ENCODE data around the gene RAB4B. TPM values are rescaled to one million over a fixed set of nuclear protein-coding genes. Genes with fewer than 3 reads are reported as not detected.

RAB4B gene
- total and polyA plus RNA-seq, 2 of the 13 experiments (the other 11 are each of a cell fraction or from before 2014, with no cell fraction given) = 3.3 to 5.4 TPM

DNA sequence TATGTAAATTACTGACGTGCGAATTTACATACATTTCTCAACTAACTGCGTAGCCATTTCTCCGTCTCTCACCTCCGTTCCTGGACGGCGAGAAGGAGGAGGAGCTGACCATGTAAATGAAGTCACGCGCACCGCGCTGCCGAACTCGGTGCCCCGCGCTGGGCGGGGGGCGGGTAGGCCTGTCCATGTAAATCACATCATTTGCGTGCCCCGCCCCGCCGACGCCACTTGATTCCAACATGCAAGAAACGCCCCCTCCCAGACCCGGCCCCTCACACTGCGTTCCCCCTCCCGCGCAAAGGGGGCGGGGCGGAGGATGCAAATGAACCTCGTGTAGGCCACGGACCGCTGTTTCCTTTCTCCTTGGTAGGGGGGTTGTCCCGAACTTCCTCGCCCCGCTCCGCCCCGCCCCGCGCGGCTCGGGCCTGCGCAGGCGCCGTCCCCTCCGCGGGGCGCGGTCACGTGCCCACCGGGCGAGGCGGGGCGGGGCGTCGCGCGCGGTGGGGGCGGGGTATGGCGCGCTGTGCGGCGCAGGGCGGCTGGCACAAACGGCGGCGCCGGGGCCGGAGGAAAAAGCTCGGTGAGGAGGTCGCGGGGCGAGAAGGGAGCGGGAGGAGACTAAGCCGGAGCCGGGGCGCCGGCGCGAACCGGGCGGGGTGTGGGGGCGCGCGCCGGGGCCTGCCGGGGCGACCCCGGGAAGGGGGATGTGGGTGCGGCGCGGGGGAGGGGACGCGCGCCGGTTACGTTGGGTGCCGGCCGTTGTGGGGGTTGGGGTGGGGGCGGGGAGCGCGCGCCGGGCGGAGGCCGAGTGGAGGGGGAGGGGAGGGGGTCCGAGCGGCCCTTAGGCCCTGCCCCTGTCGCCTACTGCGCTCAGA lies 20.9 kb downstream of the RAB4B start, which contains the start of gene EGLN2 (continued):
- TF ChIP-seq, protein P1, sequence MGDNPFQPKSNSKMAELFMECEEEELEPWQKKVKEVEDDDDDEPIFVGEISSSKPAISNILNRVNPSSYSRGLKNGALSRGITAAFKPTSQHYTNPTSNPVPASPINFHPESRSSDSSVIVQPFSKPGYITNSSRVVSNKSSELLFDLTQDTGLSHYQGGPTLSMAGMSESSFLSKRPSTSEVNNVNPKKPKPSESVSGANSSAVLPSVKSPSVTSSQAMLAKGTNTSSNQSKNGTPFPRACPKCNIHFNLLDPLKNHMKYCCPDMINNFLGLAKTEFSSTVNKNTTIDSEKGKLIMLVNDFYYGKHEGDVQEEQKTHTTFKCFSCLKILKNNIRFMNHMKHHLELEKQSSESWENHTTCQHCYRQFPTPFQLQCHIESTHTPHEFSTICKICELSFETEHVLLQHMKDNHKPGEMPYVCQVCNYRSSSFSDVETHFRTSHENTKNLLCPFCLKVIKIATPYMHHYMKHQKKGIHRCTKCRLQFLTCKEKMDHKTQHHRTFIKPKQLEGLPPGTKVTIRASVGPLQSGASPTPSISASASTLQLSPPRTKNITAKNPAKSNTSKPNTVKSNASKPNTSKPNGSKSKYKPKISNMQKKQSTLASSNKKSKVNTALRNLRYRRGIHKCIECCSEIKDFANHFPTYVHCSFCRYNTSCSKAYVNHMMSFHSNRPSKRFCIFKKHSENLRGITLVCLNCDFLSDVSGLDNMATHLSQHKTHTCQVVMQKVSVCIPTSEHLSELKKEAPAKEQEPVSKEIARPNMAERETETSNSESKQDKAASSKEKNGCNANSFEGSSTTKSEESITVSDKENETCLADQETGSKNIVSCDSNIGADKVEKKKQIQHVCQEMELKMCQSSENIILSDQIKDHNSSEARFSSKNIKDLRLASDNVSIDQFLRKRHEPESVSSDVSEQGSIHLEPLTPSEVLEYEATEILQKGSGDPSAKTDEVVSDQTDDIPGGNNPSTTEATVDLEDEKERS (CRISPR knock-in tag; IDR thresholded peaks at IDR 0.05) = no peak
- TF ChIP-seq ZNF7 (CRISPR knock-in tag; IDR thresholded peaks at IDR 0.05) = no peak
- TF ChIP-seq, protein P2, sequence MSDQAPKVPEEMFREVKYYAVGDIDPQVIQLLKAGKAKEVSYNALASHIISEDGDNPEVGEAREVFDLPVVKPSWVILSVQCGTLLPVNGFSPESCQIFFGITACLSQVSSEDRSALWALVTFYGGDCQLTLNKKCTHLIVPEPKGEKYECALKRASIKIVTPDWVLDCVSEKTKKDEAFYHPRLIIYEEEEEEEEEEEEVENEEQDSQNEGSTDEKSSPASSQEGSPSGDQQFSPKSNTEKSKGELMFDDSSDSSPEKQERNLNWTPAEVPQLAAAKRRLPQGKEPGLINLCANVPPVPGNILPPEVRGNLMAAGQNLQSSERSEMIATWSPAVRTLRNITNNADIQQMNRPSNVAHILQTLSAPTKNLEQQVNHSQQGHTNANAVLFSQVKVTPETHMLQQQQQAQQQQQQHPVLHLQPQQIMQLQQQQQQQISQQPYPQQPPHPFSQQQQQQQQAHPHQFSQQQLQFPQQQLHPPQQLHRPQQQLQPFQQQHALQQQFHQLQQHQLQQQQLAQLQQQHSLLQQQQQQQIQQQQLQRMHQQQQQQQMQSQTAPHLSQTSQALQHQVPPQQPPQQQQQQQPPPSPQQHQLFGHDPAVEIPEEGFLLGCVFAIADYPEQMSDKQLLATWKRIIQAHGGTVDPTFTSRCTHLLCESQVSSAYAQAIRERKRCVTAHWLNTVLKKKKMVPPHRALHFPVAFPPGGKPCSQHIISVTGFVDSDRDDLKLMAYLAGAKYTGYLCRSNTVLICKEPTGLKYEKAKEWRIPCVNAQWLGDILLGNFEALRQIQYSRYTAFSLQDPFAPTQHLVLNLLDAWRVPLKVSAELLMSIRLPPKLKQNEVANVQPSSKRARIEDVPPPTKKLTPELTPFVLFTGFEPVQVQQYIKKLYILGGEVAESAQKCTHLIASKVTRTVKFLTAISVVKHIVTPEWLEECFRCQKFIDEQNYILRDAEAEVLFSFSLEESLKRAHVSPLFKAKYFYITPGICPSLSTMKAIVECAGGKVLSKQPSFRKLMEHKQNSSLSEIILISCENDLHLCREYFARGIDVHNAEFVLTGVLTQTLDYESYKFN (CRISPR knock-in tag; conservative IDR thresholded peaks at IDR 0.05) = peak; percentile 12; the same call in 1 of the 2 replicates
- no peak for TF ChIP-seq SP140L (CRISPR knock-in tag; IDR thresholded peaks at IDR 0.05; ENCODE audit: borderline replicate concordance)
- no peak for TF ChIP-seq RELA (CRISPR knock-in tag; IDR thresholded peaks at IDR 0.05)
- TF ChIP-seq, protein P3, sequence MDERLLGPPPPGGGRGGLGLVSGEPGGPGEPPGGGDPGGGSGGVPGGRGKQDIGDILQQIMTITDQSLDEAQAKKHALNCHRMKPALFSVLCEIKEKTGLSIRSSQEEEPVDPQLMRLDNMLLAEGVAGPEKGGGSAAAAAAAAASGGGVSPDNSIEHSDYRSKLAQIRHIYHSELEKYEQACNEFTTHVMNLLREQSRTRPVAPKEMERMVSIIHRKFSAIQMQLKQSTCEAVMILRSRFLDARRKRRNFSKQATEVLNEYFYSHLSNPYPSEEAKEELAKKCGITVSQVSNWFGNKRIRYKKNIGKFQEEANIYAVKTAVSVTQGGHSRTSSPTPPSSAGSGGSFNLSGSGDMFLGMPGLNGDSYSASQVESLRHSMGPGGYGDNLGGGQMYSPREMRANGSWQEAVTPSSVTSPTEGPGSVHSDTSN (CRISPR knock-in tag; IDR thresholded peaks at IDR 0.05) = no peak
- TF ChIP-seq RXRA (CRISPR knock-in tag; IDR thresholded peaks at IDR 0.05) = no peak
- TF ChIP-seq, protein P4, sequence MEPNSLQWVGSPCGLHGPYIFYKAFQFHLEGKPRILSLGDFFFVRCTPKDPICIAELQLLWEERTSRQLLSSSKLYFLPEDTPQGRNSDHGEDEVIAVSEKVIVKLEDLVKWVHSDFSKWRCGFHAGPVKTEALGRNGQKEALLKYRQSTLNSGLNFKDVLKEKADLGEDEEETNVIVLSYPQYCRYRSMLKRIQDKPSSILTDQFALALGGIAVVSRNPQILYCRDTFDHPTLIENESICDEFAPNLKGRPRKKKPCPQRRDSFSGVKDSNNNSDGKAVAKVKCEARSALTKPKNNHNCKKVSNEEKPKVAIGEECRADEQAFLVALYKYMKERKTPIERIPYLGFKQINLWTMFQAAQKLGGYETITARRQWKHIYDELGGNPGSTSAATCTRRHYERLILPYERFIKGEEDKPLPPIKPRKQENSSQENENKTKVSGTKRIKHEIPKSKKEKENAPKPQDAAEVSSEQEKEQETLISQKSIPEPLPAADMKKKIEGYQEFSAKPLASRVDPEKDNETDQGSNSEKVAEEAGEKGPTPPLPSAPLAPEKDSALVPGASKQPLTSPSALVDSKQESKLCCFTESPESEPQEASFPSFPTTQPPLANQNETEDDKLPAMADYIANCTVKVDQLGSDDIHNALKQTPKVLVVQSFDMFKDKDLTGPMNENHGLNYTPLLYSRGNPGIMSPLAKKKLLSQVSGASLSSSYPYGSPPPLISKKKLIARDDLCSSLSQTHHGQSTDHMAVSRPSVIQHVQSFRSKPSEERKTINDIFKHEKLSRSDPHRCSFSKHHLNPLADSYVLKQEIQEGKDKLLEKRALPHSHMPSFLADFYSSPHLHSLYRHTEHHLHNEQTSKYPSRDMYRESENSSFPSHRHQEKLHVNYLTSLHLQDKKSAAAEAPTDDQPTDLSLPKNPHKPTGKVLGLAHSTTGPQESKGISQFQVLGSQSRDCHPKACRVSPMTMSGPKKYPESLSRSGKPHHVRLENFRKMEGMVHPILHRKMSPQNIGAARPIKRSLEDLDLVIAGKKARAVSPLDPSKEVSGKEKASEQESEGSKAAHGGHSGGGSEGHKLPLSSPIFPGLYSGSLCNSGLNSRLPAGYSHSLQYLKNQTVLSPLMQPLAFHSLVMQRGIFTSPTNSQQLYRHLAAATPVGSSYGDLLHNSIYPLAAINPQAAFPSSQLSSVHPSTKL (CRISPR knock-in tag; IDR thresholded peaks at IDR 0.05) = no peak
- no peak for TF ChIP-seq SYNCRIP (IDR thresholded peaks at IDR 0.05; ENCODE audit: insufficient read depth, low read depth, low read length)
- no peak for TF ChIP-seq PAF1 (CRISPR knock-in tag; IDR thresholded peaks at IDR 0.05)
- no peak for TF ChIP-seq HES4 (CRISPR knock-in tag; IDR thresholded peaks at IDR 0.05; ENCODE audit: borderline replicate concordance)
- TF ChIP-seq GLI4 (CRISPR knock-in tag; IDR thresholded peaks at IDR 0.05; ENCODE audit: borderline replicate concordance) = no peak
- no peak for TF ChIP-seq FLYWCH1 (CRISPR knock-in tag; IDR thresholded peaks at IDR 0.05)
- TF ChIP-seq SMC3 (IDR thresholded peaks at IDR 0.05; ENCODE audit: low read length) = no peak
- no peak for TF ChIP-seq SATB2 (CRISPR knock-in tag; IDR thresholded peaks at IDR 0.05)
- no peak for TF ChIP-seq LCORL (IDR thresholded peaks at IDR 0.05)
- TF ChIP-seq LCORL (CRISPR knock-in tag; IDR thresholded peaks at IDR 0.05) = no peak
- no peak for TF ChIP-seq ZNF768 (CRISPR knock-in tag; IDR thresholded peaks at IDR 0.05)
- TF ChIP-seq REPIN1 (CRISPR knock-in tag; IDR thresholded peaks at IDR 0.05; ENCODE audit: borderline replicate concordance, low read depth) = no peak
